ENCODE results near the gene FBXL16.

- TF ChIP-seq ZNF331 (CRISPR knock-in tag; IDR thresholded peaks at IDR 0.05; ENCODE audit: low read depth) = no peak
- no peak for TF ChIP-seq POLR2AphosphoS5 (IDR thresholded peaks at IDR 0.05; ENCODE audit: low read depth)
- TF ChIP-seq CTCF (conservative IDR thresholded peaks at IDR 0.05; ENCODE audit: low read depth in 2 of 2) = peak; percentile 42 to 70
- TF ChIP-seq EZH2 (IDR thresholded peaks at IDR 0.05; ENCODE audit: low read depth, unreplicated experiment) = no peak
Measured at GRCh38 chr16:732936-733335, 27.3 kb upstream of the FBXL16 start.

Data from GM23338 (cell line).